HG03439 (cell line): ENCODE data around the gene TACC3.

Experiments used
- ATAC-seq: cut with Tn5 transposase; IDR thresholded peaks from one replicate; pipeline ENCODE4 v1.9.1; 2021; ENCODE audit warnings: mild to moderate bottlenecking, moderate library complexity; ENCODE audit not compliant: unreplicated experiment

Gene TACC3

DNA sequence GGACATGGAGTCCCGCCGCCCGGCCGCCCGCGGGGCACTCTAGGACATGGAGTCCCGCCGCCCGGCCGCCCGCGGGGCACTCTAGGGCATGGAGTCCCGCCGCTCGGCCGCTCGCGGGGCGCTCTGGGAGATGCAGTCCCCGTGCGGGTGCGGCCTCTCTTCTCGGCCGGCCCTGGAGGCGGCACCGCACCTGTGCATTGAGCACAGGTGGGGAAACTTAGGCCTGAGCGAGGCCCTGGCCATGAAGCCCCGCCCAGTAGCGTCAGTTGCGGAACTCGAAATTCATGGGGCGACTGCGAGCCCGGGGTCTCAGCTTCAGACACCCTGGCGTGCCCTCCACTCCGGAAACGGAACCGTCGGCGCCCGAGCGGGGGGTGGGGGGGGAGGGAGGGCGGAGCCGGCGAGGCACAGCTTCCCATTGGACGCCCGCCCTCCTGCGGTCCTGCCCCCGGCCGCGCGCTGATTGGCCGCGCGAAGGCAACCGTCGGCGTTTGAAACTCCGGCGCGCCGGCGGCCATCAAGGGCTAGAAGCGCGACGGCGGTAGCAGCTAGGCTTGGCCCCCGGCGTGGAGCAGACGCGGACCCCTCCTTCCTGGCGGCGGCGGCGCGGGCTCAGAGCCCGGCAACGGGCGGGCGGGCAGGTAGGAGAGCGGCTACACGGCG lies at the start of gene TACC3, which contains the start of gene TMEM129:
Gene TACC3 (plus strand): TSS at position 519 of the 663 bp plus-strand sequence. CDS start 1,901 bp downstream, outside the sequence.
Gene TMEM129 (minus strand): TSS at position 321 of the 663 bp plus-strand sequence. CDS start 486 bp downstream, outside the sequence.
- ATAC-seq, result peak; percentile 76

DNA sequence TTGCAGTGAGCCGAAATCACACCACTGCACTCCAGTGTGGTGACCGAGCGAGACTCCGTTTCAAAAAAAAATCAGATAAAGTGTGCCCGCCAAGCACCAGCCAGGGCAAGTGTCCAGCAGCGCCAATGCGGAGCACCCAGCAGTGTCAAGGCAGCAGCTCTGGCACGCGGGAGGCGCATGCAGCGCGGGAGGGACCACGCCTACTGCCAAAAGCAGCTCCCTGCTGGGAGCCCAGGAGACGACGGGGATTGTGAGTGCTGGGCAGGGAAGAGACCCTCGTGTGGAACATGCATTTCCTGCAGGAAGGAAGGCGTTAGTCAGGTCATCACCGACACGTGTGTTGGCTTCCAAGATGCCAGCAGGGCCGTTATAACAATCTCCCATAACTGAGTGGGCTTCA lies 47.6 kb upstream of the TACC3 start:
- no peak for ATAC-seq

DNA sequence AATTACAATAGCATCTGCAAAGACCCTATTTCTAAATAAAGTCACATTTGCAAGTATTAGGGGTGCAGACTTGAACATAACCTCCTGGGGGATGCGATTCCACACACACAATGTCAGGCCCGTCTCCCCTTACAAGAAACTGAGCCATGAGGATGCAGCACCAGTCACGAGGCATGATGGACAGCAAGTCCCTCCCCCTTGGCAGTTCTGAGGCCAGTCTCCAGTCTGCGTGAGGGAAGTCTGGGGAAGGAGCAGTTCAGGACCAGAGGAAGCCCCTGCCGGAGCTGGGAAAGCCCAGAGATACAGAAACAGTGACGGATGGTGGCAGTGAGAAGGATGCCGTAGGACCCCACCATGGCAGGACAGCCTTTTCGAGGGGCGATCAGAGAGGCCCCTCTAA lies 46.6 kb upstream of the TACC3 start:
- ATAC-seq, result no peak

DNA sequence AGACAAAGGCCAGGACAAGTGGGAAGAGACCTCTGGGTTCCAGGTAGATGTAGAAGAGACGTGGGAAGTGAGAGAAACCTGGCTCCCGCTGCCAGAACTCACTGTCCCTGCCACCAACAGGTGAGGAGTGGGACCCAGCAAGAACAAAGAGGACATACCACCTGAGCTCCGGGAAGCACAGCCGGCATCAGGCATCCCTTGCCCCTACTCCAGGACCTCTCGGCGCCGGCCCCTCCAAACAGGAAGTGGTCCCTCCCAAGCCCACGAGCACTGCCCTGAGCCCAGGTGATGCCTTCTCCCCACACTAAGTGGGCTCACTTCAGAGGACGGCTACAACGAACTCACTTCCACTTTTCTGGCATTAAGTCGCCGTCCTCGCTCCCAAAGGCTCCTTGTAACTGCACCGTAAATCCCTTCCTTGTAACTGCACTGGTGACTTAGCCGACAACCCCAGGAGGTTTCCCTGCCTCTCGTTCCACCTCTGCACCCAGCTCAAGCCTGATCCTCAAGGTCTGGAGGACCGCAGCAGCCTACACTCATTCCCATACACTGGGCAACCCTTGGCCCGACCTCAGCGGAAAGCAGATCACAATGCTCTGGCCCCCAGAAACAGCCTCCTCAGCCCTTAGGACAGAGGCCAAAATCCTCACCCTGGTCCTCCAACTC lies 46.1 kb upstream of the TACC3 start:
- ATAC-seq, result no peak

DNA sequence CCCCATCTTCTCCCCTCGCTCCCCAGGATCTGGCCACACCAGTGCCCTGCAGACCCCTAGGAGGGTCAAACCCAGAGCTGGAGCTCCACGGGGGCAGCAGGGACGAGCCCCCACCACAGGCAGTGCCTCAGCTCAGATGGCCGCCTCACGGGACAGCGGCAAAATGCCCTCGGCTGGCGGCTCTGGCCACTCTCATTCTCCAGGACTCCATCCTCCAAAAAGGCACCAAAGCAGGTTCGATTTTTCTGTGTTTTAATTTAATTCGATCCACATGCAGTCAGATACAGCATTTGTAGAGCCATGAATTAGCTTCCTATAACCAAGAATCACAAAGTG lies 45.6 kb upstream of the TACC3 start:
- no peak for ATAC-seq

DNA sequence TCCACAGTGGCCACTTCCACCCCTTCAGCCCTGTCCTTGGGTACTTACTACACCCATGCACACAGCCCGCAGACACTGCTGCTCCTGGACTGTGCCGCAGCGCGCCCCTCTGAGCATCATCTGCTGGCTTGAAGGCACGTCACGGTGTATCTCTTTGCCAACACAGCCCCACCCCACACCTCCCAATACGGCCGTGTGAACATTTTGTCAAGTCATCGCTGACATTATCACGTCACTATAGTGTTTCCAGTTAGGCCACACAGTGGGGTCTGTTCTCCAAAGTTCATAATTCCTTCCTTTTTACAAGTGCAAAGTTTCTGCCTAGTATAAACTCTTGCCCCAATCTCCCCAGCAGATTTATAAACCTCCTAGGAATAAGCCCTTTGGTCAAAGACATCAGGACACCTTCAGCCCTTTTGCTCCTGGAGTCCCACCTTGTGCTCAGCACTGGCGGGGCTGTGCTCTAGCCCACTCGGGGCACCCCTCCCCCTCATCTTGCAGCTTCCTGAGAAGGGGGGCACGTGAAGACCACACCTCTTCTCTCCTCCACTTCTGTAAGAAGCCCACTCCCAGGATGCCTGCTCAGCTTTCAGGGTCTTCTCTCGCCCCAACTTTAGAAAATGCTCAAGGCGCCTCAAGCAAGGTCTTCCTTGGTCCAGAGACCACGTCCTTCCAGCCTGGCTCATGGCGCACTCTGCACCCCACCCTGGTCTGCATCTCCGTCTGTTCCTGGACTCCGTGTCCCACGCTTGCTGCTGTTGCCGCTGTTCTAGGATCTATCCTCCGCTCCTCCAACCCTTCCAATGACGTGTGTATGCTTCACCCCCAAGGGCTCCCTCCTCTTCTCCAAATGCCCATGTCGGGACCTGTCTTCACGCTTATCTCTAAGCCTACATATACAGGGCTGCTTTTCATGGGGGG lies 44.5 kb upstream of the TACC3 start:
- ATAC-seq, result no peak

DNA sequence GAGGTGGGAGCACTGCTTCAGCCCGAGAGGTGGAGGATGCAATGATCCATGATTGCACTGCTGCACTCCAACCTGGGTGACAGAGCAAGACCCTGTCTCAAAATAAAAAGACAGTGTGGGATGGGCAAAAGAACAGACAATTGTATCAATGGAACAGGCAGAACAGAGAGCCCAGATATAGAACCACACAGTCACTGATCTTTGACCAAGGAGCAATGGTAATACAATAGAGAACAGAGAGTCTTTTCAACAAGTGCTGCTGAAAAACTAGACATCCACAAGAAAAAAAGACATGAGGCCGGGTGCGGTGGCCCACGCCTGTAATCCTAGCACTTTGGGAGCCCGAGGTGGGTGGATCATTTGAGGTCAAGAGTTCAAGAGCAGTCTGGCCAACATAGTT lies 43.1 kb upstream of the TACC3 start:
- no peak for ATAC-seq

DNA sequence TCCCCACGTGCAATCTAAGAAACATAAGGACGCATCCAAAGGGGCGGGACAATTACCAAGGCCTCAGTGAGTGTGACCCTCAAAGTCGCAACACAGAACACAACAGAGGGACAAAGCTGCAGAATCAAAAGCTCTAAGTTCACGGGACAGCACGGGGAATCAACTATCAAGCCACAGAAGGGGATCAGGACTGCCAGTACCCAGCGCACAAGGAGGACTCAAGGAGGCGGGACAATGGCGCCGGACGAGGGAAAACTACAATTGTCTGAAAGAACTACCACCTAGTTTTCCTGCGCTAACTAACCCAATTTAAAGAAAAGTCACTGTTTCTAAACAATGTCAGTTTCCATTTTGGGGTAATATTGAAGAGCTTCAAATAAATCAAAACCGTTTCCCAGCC lies 38.5 kb upstream of the TACC3 start:
- no peak for ATAC-seq

DNA sequence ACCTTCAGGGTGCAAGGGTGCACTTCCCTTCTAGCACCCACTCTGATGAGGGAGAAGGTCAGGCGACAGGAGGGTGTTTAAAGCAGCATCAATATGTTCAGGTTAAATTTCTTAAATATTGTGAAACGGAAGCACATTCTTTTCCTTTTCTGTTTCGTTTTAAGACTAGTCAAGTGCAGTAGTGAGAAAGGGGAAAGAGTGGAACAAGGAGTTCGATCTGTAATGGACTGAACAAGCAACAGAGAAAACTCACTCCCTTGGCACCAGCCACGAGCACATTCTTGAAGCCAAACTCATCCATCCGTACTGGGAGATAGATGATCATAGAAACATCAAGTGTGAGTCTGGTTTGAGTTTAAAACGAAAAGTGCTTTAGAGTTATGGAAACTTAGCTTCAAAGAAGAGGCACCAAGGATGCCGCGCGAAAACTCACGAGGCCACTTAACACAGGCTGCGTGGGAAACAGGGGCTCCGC lies 38.0 kb upstream of the TACC3 start:
- no peak for ATAC-seq

DNA sequence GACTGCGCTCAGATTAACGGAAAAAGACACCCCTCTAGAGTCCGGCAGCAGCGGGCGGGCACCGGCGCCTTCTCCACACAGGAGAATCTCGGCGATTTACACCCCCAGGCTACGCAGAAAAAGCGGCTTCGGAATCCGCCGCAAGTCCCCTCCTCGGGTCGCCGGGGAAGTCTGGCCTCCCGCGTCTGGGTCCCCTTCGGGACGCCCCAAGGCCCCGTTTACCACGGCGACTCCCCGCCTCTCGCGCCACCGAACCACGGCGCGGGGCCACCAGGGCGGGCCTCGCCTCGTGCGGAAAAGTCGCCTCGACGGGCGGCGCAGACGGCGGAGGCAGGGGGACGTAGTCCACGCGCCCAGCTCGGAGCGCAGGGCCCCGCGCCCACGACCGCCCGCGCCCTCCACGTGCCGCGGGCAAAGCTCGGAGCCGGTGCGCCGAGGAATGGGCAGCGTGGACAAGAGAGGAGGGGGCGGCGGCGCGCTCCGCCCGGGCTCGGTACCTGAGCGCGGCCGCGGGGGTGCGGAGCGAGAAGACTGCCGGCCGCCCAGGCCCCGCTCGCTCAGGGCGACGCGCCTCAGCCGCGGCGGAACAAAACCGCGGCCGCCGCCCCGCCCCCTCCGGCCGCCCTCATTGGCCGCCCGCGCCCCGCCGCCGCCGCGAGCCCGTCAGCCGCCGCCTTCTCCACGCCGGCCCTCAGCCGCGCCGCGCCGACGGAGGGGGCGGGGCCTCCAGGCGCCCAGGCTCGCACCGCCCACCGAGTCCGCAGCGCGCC lies 37.4 kb upstream of the TACC3 start, which contains the start of gene FAM53A:
Gene FAM53A (minus strand): TSS at position 578 of the 770 bp plus-strand sequence. CDS start 15,572 bp downstream, outside the sequence.
- peak; percentile 81 for ATAC-seq

DNA sequence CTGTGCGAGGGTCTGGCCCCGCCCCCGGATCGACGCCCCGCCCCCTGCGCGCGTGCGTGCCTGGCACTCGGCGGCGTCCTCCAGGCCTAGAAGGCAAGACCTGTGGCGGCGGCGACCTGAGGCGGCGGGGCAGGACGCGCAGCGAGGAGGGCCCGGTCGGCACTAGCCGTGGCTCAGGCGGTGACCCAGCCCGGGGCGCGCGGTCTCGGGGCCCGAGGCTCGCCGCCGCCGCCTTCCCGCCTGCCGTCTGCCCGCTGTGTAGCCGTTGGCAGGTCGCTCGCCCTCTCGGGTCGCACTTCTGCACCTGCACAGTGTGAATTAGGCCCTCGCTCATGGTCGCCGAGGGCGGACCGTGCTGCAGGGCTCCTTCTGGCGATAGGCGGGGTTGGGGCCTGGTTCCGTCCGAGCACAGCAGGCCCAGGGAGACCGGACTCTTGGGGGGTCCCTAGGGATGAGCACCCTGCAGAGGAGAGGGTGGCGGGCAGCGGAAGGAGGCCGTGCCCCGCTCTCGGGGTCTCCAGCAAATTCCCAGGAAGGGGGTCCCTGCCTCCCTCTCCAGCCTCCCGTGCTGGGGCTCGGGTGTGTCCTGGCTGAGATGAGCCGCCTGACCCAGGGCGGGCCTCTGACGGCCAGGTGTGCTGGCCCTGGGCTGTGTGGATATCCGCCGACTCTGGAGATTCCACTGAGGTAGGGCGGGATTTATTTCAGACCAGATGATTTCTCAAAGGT lies 36.7 kb upstream of the TACC3 start:
- peak; percentile 9 for ATAC-seq

DNA sequence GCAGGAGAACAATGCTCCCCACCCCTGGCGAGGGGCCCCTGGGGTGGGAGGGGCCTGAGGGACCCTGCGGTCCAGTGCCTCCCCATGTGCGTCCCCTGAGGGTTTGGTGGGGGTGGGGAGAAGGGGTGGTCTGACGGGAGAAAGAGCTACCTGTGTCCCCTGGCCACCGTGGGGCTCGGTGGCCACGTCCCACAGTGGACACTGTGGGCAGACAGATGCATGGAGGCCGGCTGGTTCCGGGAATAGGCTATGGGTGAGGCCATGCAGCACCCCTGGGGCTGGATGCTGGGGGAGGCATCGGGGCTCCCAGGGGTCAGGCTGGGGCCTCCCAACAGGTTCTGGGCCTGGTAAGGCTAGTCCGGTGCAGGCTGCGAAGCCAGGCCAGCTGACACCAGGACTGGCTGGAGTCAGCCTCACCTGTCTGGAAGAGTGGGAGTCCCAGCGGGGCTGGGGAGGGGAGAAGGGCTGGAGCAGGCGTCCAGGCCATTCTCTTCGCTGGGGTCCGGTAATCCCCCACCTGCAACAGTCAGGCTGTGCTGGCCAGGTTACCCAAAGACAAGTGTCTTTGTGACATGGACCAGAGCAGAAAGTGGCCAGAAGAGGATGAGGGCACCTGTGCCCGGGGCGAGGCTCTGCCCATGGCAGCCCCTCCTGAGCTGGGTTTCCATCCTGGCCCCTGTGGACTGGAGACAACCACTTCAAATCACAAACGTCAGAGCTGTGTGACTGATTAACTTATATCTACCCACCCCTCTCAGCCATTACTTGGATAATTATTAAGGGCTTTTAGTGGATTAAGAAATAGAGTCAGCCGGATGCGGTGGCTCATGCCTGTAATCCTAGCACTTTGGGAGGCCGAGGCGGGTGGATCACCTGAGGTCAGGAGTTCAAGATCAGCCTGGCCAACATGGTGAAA lies 35.8 kb upstream of the TACC3 start:
- no peak for ATAC-seq

DNA sequence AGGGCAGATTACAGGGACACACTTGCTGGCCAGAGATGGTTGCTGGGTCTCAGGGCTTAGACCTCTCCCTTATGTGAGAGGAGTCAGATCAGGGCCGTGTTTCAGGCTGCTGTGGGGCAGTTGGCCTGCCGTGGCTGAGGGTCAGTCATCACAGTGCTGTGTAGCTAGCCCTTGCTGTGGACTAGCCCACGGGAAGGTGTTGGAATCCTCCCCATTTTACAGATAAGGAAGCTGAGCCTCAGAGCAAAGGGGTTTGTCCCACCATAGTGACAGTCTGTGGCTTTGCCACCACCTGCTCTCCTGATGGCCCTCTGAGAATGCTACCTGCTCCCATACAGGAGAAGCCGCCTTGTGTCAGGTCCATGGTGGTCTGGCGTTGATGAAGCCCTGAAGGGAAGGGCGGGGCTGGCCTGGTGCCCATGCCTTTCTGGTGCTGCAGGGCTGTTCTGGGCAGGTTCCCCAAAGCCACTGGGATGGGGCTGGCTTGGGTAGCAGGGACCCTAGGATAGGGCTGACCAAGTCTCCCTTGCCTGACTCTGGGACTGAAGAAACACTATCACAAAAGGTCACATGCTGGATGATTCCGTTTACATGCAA lies 34.8 kb upstream of the TACC3 start:
- ATAC-seq, result no peak

DNA sequence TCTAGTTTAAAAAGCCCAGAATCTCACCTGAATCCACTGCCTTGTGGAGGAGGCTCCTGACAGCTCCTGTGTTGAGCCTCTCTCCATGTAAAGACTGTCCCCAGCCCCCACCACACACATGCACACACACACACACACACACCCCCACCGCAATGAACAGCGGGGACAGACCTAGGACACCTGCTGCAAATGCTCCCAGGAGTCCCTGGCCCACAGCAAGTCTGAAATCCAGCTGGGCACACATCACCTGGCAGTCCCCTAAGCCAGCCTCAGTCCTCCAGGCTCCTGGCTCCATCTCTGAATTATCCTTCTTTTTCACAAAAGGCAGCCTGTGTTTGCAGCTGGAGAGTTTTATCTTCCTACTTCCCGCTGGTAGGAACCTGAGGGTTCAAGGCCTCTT lies 30.6 kb upstream of the TACC3 start:
- ATAC-seq, result no peak

DNA sequence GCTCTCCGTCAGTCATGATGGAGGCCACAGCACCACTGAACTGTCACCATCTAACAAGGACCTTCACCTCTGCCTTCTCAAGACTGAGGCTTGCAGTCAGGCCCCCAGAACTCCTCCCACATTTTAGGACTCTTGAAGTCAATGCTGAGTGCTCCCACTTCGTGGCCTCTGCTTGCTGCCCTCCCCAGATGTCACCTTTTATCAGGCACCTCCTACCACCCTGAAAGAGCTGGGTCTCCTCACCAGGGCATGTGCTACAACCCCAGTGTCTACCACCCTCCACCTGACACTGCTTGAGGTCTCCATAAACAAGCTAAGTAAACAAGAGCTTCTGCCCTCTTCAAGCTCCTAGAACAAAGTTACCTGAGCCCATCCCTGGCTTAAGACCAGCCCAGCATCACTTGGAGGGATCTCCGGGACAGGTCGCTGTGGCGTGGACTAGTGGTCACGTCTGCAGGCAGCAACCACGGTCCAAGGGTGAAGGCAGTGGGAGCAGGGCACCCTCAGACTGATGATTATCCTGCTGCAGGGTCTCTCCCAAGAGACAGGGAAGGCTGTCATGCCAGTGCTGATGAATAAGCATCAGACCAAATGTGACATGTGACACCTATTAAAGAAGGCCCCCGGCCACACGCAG lies 29.5 kb upstream of the TACC3 start:
- ATAC-seq, result no peak

DNA sequence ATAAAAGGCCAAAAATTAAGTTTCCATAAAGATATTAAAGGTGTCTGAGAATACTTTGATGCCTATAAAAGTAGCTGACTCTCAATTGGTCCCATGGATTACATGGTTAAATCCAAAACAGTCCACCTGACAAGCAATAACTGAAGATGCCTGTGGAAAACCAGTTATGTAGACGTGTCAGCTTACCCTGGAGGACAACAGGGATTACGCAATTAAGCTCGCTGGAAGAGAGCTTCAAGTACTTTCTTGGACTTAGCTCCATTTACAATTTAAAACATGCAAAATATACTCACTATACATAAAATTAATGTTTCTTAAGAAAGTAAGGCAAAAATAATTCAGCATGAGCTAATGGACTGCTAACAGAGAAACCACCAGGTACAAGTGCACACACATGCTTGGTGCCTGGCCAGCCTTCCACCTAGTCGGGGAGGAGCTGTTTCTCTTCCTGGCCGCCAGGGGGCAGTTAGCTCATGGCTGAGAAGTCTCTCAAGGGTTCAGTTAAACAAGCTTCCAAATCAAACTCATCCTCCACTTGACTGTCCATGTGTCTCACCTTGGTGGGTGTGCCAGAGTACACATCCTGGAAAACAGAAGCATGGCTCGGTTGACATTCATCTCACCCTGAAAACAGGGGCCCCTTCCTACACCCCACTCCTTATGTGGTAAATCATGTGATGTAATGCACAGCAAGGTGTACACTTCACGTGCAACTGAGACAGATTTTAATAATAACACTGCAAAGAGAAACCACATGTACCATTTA lies 28.0 kb upstream of the TACC3 start:
- peak; percentile 72 for ATAC-seq

DNA sequence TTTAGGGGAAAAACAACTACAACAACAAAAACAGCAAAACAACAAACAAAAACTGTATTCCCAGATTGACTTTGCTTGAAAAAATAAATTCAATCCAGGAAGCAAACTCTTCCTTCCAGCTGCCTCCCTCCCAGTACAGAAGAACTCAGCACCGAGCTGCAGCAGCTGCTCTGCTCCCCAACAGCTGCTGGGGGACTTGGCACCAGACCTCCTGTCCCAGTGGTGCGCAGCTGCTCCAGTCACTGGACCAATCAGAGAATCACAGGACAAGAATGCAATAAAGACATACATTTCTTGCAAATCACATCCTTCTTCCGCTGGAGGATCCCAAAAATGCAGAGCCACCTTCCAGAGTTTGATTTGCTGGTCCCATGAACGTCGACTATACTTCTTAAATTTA lies 25.4 kb upstream of the TACC3 start:
- no peak for ATAC-seq
